HG03108 (cell line): ENCODE results near the gene FBXW7.
A peak's percentile ranks its signal among the peaks of the same experiment; 100 is the strongest.

Source experiments
- ATAC-seq: cut with Tn5 transposase; IDR thresholded peaks from one replicate; pipeline ENCODE4 v1.9.1; 2021; ENCODE audit warnings: moderate library complexity; ENCODE audit not compliant: unreplicated experiment

The FBXW7 gene

DNA sequence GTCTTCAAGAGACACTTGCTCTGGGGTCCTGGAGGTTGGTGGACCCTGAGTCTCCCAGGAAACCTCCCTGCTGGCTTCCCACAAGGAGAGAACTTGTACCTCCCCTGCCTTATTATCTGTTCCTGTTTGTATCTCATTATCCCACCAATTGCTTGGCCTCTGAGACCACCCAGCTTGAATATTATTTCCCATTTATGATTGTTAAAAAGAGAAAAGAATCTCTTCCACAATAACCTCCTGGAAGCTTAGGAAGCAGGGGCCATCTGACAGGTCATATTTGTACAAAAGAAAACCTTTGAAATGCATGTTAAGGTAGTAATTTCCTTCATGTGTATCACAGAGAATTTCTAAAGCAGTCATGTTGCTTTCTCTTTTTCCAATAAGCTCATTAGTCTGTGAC lies 239.5 kb downstream of the FBXW7 start:
- ATAC-seq, result no peak

- ATAC-seq, result no peak
These were observed 241.1 kb downstream of the FBXW7 start for GRCh38 chr4:152294765-152295164.

DNA sequence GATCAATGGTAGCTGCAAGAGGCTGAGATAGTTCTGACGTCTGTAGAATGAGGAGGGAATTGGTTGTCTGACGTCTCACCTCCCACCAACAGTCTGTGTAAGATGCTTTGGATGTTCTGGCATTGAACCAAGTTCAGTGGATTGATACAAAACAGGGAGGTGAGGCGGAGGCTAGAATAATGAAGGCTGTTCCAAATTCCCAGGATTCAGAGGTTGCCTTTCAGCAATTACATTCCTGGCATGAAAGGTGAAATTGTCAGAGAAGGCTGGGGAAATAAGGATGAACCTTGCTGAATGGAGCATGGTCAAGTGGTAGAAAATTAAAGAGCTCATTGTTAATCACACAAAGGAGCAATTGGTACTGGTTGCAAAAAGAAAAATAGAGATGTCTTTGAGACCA lies 241.6 kb downstream of the FBXW7 start:
- ATAC-seq, result no peak

- no peak for ATAC-seq
These were observed 242.4 kb downstream of the FBXW7 start for GRCh38 chr4:152293527-152293926.

GRCh38 chr4:152290366-152290921 lies 245.4 kb downstream of the FBXW7 start:
- ATAC-seq, result no peak

GRCh38 chr4:152289941-152290340 lies 246.0 kb downstream of the FBXW7 start:
- no peak for ATAC-seq

- ATAC-seq, result no peak
These were observed 246.4 kb downstream of the FBXW7 start for GRCh38 chr4:152289541-152289940.

DNA sequence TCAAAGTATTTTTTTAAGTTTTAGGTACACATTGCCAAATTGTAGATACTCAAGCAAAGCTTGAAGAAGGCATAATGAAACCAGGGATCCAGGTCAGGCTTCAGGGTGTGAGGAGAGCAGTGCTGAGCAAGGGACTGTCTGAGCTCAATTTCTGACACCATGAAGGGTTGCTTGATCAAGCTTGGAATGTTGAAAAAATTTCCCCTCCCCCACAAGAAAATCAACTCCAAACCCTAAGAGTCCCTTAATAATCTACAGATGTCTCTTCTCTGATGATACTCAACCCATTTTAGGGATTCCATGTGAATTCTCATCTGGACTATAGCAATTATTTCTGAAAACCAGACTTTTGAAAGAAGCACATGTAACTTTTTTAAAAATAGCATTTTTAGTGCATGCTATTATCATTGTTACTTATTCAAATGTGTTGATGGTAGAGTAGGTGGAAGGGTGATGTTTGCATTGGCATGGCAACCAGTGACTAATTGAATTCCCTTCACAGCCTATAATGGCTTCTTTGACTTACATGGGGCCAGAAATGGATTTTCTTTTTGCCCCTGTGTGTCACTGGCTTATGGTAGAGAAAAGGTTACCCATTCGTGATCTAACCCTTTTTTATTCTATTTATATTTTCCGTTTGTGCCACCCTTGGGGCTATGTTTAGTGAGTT lies 252.0 kb downstream of the FBXW7 start:
- no peak for ATAC-seq

DNA sequence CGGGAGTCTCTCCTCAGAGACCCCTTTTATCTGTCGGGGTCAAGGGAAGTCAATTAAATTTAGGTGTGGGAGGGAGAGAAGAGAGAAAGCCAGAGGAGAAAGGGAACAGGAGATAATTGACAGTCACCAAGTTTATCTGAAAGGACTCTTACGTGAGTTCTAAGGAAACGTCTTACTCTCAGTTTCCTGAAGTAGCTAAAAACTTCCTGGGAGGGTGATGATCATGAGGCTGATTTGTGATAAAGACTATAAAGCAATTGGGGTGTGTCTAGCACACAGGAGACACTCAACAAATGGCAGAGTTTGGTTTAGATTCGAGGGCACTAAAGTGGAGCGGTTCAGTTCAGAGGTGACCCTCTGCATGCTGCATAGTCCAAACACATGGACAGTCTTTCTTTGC lies 254.1 kb downstream of the FBXW7 start:
- ATAC-seq, result no peak

DNA sequence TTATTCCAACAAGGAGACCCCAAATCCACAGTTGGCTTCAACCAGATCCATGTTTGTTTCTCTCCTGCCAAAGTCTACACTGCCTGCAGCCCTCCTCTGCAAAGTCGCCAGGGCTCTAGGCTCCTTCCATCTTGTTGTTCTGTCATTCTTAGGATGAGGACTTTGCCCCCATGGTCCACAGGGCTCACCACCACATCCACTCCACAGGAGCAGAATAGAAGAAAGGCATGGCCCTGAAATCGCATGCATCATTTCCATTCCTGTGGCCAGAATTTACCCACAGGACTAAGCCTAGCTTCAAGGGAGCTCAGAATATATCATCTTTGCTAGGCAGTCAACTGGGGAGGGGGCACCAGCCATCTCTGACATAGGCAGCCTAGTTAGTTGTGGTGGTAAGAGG lies 254.7 kb downstream of the FBXW7 start:
- ATAC-seq, result no peak

DNA sequence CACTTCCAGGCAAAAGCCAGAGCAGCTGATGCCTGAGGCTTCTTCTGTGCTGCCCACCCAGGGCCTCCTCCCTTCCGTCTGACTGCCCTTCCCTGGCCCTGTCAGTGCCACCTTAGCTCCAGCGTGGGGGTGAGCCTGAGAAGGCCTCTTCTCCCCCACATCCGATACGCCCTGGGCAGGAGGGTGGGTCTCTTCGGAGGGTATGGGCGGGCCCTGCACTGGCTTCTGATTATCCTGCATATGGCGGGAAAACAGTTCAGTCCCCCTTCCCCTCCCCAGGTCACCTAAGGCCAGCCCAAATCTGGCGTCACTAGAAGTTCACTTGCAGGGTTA lies 256.7 kb downstream of the FBXW7 start:
- no peak for ATAC-seq

- ATAC-seq, result peak; percentile 82
These were observed 257.2 kb downstream of the FBXW7 start for GRCh38 chr4:152278505-152279233.

DNA sequence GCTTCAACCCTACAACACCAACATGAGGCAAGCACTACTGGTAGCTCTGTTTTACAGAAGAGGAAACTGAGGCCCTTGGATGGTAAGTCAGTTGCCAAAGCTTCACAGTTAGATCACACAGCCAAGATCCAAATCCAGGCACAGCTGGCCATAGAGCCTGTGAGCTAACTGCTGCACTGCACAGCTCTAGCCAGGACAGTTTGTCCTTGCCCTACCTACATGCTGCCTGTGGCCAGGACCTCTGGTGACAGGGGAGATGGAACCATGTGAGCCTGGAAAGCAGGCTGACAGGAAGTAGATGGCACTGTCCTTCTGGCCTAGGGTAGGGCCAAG lies 257.8 kb downstream of the FBXW7 start:
- peak; percentile 16 for ATAC-seq

- no peak for ATAC-seq
These were observed 258.6 kb downstream of the FBXW7 start for GRCh38 chr4:152277333-152277732.

GRCh38 chr4:152273343-152273742 lies 262.5 kb downstream of the FBXW7 start:
- ATAC-seq, result no peak
